Measurements from ENCODE around the gene UGT2A3. TPM values are rescaled to one million over a fixed set of nuclear protein-coding genes. Genes with fewer than 3 reads are reported as not detected.

Gene UGT2A3
- total and polyA plus RNA-seq, 2 of the 8 experiments (the other 6 are each of a cell fraction or from before 2014, with no cell fraction given): not detected

DNA sequence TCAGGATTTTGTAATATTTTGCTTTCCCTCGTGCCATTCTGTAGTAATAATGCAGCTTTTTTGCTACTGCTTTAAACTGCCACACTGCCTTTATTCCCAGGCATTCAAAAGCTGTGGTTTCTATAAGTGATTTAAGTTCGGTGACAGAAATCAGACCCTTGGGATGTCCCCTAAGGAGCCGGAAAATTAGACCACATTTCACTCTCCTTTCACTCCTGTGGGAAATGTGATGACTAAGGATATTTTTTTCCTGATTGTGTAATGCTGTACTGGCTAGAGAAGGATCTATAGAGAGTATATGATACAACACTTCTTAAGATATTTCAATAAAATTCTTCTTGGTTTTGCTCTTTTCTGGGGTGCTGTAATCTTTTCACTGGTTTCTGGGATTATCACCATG lies 24.4 kb downstream of the UGT2A3 start:
- H2BK5ac ChIP-seq (ENCODE audit: low read depth, low read length): no peak overlapping the region
- H3K14ac ChIP-seq (ENCODE audit: insufficient read length): no peak overlapping the region
- ChIA-PET POLR2A (ENCODE audit: partially characterized antibody) (no interaction called here), CTCF (ENCODE audit: partially characterized antibody) (no interaction called here)
- no peak overlapping the region for H2BK12ac ChIP-seq (ENCODE audit: low read depth, low read length)
- H3K4ac ChIP-seq (replicated peaks; ENCODE audit: insufficient read length, low read depth, low read length): no peak overlapping the region
- no peak overlapping the region for H3K4me3 ChIP-seq (ENCODE audit: extremely low read depth in 1 of 4, insufficient read depth in 2 of 4, low read depth in 3 of 4, low read length in 4 of 4)
- H2AFZ ChIP-seq (ENCODE audit: low read length): peak overlapping the region; percentile 70; the same call in 1 of the 2 replicates
- 87% methylated on average over 3 of the region's 3 CpGs; no CpG with 5 or more reads in 1 of the 2 experiments for WGBS, 2 experiments (ENCODE audit: extremely low coverage in 1 of 2, insufficient coverage in 1 of 2, insufficient read length in 1 of 2, insufficient replicate concordance in 2 of 2, low coverage in 1 of 2, low lambda C conversion rate in 2 of 2, missing lambda C conversion rate in 1 of 2)
- no peak overlapping the region for H3K9ac ChIP-seq (replicated peaks in 1 of 4; ENCODE audit: extremely low read depth in 1 of 4, low read depth in 3 of 4, low read length in 3 of 4)
- H4K5ac ChIP-seq (ENCODE audit: insufficient read length, low read depth, low read length): no peak overlapping the region
- no peak overlapping the region for H3K23ac ChIP-seq (ENCODE audit: insufficient read length)
- no peak overlapping the region for H4K91ac ChIP-seq (replicated peaks; ENCODE audit: insufficient read length, low read length)
- no peak overlapping the region for H3K4me2 ChIP-seq (ENCODE audit: insufficient read depth in 1 of 2, low read depth in 2 of 2, low read length in 2 of 2)
- H3K79me2 ChIP-seq (ENCODE audit: control insufficient read depth in 1 of 2, insufficient read depth in 2 of 2, low read length in 2 of 2): no peaks in the 10 kb centered on the region
- H3K56ac ChIP-seq (replicated peaks; ENCODE audit: insufficient read length, low read depth, low read length): no peak overlapping the region
- no peaks in the 10 kb centered on the region for H3K4me1 ChIP-seq (replicated peaks in 1 of 4; ENCODE audit: control insufficient read depth in 3 of 4, insufficient read depth in 4 of 4, low read length in 3 of 4)
- H3K18ac ChIP-seq (ENCODE audit: extremely low read depth, low read length): no peak overlapping the region
- FAIRE-seq (no peak), DNase-seq (ENCODE audit: low read depth in 1 of 2, low spot score in 2 of 2) (no peak)
- no peaks in the 10 kb centered on the region for H3K23me2 ChIP-seq (ENCODE audit: low read depth, low read length)
- H3K27me3 ChIP-seq (replicated peaks in 1 of 4; ENCODE audit: control insufficient read depth in 3 of 4, extremely low read depth in 1 of 4, insufficient read depth in 3 of 4, low read length in 3 of 4): no peaks in the 10 kb centered on the region
- no peak overlapping the region for H2BK15ac ChIP-seq (ENCODE audit: low read length)
- no peaks in the 10 kb centered on the region for H3K79me1 ChIP-seq (ENCODE audit: low read depth, low read length)
- no peaks in the 10 kb centered on the region for H4K20me1 ChIP-seq (replicated peaks in 1 of 2; ENCODE audit: control insufficient read depth in 1 of 2, insufficient read depth in 2 of 2, low read length in 2 of 2)
- no peaks in the 10 kb centered on the region for H3K36me3 ChIP-seq (ENCODE audit: control insufficient read depth in 2 of 4, insufficient read depth in 4 of 4, low read length in 3 of 4)
- H2AK5ac ChIP-seq (ENCODE audit: low read depth, low read length): no peak overlapping the region
- no peak overlapping the region for H4K8ac ChIP-seq (ENCODE audit: extremely low read depth, insufficient read depth, low read length)
- H3K9me3 ChIP-seq (ENCODE audit: insufficient read depth in 2 of 2, low read depth in 1 of 2, low read length in 1 of 2): no peaks in the 10 kb centered on the region
- H2BK20ac ChIP-seq (ENCODE audit: low read length): no peak overlapping the region
- no peak overlapping the region for H3K27ac ChIP-seq (ENCODE audit: low read depth, low read length)
- H2BK120ac ChIP-seq (replicated peaks; ENCODE audit: low read depth, low read length): no peak overlapping the region
- TF ChIP-seq SP4 (IDR thresholded peaks at IDR 0.05; ENCODE audit: low read length): no peak
